ENCODE results near the gene MAP2K5. TPM values are rescaled to one million over a fixed set of nuclear protein-coding genes. Genes with fewer than 3 reads are reported as not detected.

Gene MAP2K5
- total and polyA plus RNA-seq, 10 of the 15 experiments (the other 5 are each of a cell fraction or from before 2014, with no cell fraction given) = 1.3 to 19.4 (median 9.6) TPM

DNA sequence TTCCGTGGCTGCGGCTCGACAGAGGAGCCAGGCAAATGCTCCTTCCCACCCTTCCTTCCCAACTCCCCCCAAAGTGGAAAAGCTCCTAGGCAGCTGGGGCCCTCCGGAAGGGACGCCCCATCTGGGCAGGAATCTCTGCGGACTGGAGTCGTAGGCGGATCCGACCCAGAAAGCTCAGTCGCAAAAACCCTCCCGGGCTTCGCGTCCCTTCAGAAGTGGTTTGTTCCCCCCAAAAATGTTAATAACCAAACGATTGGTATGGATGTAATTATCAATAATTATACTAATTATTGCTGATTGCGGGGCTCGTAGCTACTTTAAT, 293.6 kb downstream of the MAP2K5 start:
- no TSS peak for BruUV-seq (replicated peaks)
- Histone ChIP-seq H3K27ac (ENCODE audit: control insufficient read depth, insufficient read depth) (no peak overlapping the region), H3K27me3 (replicated peaks in 1 of 2; ENCODE audit: control insufficient read depth in 2 of 2, insufficient read depth in 2 of 2, low read length in 1 of 2) (peaks cover 18 to 30% of the 10 kb centered on the region in 2 experiments), H3K9me3 (replicated peaks; ENCODE audit: control insufficient read depth, insufficient read depth, low read length) (no peaks in the 10 kb centered on the region; the same call in 2 of the 3 replicates), H3K79me2 (ENCODE audit: control insufficient read depth, insufficient read depth, low read length) (no peaks in the 10 kb centered on the region), H4K20me1 (ENCODE audit: control insufficient read depth, insufficient read depth) (no peaks in the 10 kb centered on the region; the same call in 1 of the 2 replicates), H3K4me3 (peak overlapping the region; percentile 65), H2AFZ (ENCODE audit: control insufficient read depth, low read depth, low read length) (peak overlapping the region; percentile 56), H3K9ac (ENCODE audit: control insufficient read depth, insufficient read depth, low read length) (no peak overlapping the region; the same call in 1 of the 2 replicates), H3K4me1 (ENCODE audit: control insufficient read depth, insufficient read depth, low read length) (peaks cover 25% of the 10 kb centered on the region), H3K36me3 (ENCODE audit: control insufficient read depth in 2 of 2, insufficient read depth in 2 of 2, low read length in 1 of 2) (no peaks in the 10 kb centered on the region), H3K4me2 (ENCODE audit: control insufficient read depth, insufficient read depth) (peak overlapping the region; percentile 98)
- CTCF ChIA-PET = interaction anchor here (0.6 to 4.6 kb wide), 28 partner anchors 10 to 890 kb away, joined by 3 to 111 read pairs (median 4); partner anchors contain the start of genes C15orf61 and SKOR1
- no peak for DNase-seq (ENCODE audit: low read depth, low spot score)
- no peak for ATAC-seq
- RAD21 ChIA-PET (ENCODE audit: unreplicated experiment) = interaction anchor here (1.2 to 4.1 kb wide), 8 partner anchors 17 to 889 kb away, joined by 3 to 26 read pairs (median 8); no protein-coding TSS in a partner anchor
- FAIRE-seq = no peak
- SMC1A ChIA-PET (ENCODE audit: uncharacterized antibody, unreplicated experiment) = interaction anchor here (0.8 to 4.2 kb wide), 11 partner anchors 54 to 470 kb away, joined by 3 to 51 read pairs (median 3); no protein-coding TSS in a partner anchor
- WGBS (ENCODE audit: insufficient coverage, insufficient replicate concordance, low lambda C conversion rate, missing lambda C conversion rate) = 10% methylated on average over 16 of the region's 16 CpGs
- POLR2A ChIA-PET = interaction anchor here (0.6 kb wide), 1 partner anchor 378 kb away, joined by 3 read pairs; no protein-coding TSS in a partner anchor
- intact Hi-C loops (cut with micrococcal nuclease; ENCODE audit: unreplicated experiment) = loop anchor here (1.0 to 10.0 kb wide), 4 partner anchors 231 to 889 kb away; no protein-coding TSS in a partner anchor
- TF ChIP-seq SIN3A (IDR thresholded peaks at IDR 0.05; ENCODE audit: low read depth, low read length) (no peak), PRDM15 (CRISPR knock-in tag; IDR thresholded peaks at IDR 0.05) (no peak), ZBTB33 (IDR thresholded peaks at IDR 0.05) (no peak), IKZF1 (conservative IDR thresholded peaks at IDR 0.05) (peak; percentile 9; the same call in 1 of the 2 replicates), TCF12 (IDR thresholded peaks at IDR 0.05; ENCODE audit: low read depth, low read length) (no peak), SUZ12 (IDR thresholded peaks at IDR 0.05; ENCODE audit: unreplicated experiment) (no peak), EGR1 (IDR thresholded peaks at IDR 0.05; ENCODE audit: borderline replicate concordance in 1 of 2, low read depth in 2 of 2, low read length in 2 of 2) (no peak)
- TF ChIP-seq, protein P1, sequence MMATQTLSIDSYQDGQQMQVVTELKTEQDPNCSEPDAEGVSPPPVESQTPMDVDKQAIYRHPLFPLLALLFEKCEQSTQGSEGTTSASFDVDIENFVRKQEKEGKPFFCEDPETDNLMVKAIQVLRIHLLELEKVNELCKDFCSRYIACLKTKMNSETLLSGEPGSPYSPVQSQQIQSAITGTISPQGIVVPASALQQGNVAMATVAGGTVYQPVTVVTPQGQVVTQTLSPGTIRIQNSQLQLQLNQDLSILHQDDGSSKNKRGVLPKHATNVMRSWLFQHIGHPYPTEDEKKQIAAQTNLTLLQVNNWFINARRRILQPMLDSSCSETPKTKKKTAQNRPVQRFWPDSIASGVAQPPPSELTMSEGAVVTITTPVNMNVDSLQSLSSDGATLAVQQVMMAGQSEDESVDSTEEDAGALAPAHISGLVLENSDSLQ (IDR thresholded peaks at IDR 0.05) = no peak
- in situ Hi-C loops (cut with MboI) = loop anchor here (5.0 kb wide), 2 partner anchors 379 to 889 kb away; no protein-coding TSS in a partner anchor

Measured in GM12878 (cell line).